ENCODE data around the gene CLIP1.

Gene CLIP1

DNA sequence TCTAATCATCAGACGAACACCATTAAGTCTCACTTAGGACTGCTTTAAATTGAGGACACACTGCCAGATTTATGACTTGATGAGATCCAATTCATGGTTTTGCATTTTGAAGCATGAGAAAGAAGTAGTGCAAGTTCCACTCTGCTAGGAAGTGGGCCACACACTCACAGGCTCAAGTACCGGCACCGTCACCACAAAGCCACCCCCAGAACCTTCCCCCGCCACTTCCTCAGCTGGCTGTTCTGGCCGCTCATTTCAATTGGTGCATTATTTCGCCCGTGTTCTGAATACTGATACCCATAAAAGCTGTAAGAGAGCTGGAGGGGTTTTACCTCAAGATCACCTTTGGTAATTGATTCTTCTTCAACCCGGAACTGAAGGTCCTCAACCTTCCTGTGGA is 70.1 kb downstream of the CLIP1 start:
- Histone ChIP-seq H3K27ac (ENCODE audit: low read length) (no peak overlapping the region), H2AFZ (ENCODE audit: low read depth, low read length) (no peak overlapping the region), H3K4me3 (ENCODE audit: low read depth in 1 of 2, low read length in 2 of 2) (no peak overlapping the region), H3K9ac (ENCODE audit: low read depth, low read length) (no peak overlapping the region), H3K27me3 (ENCODE audit: insufficient read depth, low read length, poor library complexity) (no peaks in the 10 kb centered on the region), H3K4me1 (ENCODE audit: insufficient read depth, low read length) (no peaks in the 10 kb centered on the region), H3K36me3 (ENCODE audit: insufficient read depth, low read length) (peaks cover 48% of the 10 kb centered on the region), H3K79me2 (ENCODE audit: insufficient read depth, low read length) (no peaks in the 10 kb centered on the region), H3K4me2 (ENCODE audit: insufficient read depth, low read length) (no peak overlapping the region), H3K9me3 (ENCODE audit: insufficient read depth, low read length, severe bottlenecking) (no peaks in the 10 kb centered on the region), H4K20me1 (ENCODE audit: insufficient read depth, low read length) (no peaks in the 10 kb centered on the region)
- DNase-seq (no peak), ATAC-seq (ENCODE audit: insufficient read depth, low read depth) (no peak)
- TF ChIP-seq CTCF (IDR thresholded peaks at IDR 0.05; ENCODE audit: borderline replicate concordance, extremely low read depth, low read length, poor library complexity, severe bottlenecking) (no peak), EZH2 (IDR thresholded peaks at IDR 0.05; ENCODE audit: borderline replicate concordance, low read depth, low read length, severe bottlenecking) (no peak)

DNA sequence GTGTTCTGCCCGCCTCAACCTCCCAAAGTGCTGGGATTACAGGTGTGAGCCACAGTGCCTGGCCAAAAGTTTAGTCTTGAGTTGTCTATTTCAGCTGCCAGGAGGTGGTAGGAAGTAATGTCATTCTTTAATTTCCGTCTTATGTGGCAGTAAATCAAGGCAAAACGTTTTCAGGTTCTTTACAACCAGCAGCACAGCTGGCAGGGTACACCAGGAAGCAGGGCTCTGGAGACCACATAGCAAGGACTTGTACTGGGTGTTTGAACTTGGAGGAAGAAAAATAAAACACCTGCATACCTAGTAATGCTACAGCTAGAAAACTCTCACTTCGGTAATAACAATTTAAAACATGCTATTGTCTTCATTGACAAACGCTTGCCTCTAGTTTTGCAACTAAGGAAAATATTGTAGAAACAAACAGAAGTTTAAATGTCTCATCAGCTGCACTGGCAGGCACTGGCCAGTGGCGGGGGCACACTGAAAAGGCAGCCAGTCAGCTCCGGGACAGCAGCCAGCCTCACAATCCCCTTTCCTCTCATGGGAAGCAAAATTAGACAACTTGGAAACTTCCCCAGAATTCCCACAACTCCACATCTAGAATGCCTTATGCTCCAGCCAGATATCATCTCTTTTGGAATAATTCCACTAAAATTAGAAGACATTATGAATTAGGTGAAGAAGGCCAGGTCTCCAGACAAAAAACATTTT is 72.2 kb downstream of the CLIP1 start:
- H3K4me2 ChIP-seq (ENCODE audit: insufficient read depth, low read length): no peak overlapping the region
- H3K9ac ChIP-seq (ENCODE audit: low read depth, low read length): no peak overlapping the region
- H3K4me3 ChIP-seq (ENCODE audit: low read depth in 1 of 2, low read length in 2 of 2): no peak overlapping the region
- H3K27ac ChIP-seq (ENCODE audit: low read length): no peak overlapping the region
- no peaks in the 10 kb centered on the region for H4K20me1 ChIP-seq (ENCODE audit: insufficient read depth, low read length)
- H3K4me1 ChIP-seq (ENCODE audit: insufficient read depth, low read length): no peaks in the 10 kb centered on the region
- DNase-seq: no peak
- TF ChIP-seq EZH2 (IDR thresholded peaks at IDR 0.05; ENCODE audit: borderline replicate concordance, low read depth, low read length, severe bottlenecking): no peak
- TF ChIP-seq CTCF (IDR thresholded peaks at IDR 0.05; ENCODE audit: borderline replicate concordance, extremely low read depth, low read length, poor library complexity, severe bottlenecking): no peak
- no peak for ATAC-seq (ENCODE audit: insufficient read depth, low read depth)
- H3K36me3 ChIP-seq (ENCODE audit: insufficient read depth, low read length): peaks cover 43% of the 10 kb centered on the region
- H3K27me3 ChIP-seq (ENCODE audit: insufficient read depth, low read length, poor library complexity): no peaks in the 10 kb centered on the region
- H3K9me3 ChIP-seq (ENCODE audit: insufficient read depth, low read length, severe bottlenecking): no peaks in the 10 kb centered on the region
- no peak overlapping the region for H2AFZ ChIP-seq (ENCODE audit: low read depth, low read length)
- H3K79me2 ChIP-seq (ENCODE audit: insufficient read depth, low read length): no peaks in the 10 kb centered on the region

GRCh38 chr12:122349078-122349477 is 73.4 kb downstream of the CLIP1 start:
- H4K20me1 ChIP-seq (ENCODE audit: insufficient read depth, low read length): no peaks in the 10 kb centered on the region
- H3K4me2 ChIP-seq (ENCODE audit: insufficient read depth, low read length): no peak overlapping the region
- no peak for TF ChIP-seq CTCF (IDR thresholded peaks at IDR 0.05; ENCODE audit: borderline replicate concordance, extremely low read depth, low read length, poor library complexity, severe bottlenecking)
- TF ChIP-seq EZH2 (IDR thresholded peaks at IDR 0.05; ENCODE audit: borderline replicate concordance, low read depth, low read length, severe bottlenecking): no peak
- H3K36me3 ChIP-seq (ENCODE audit: insufficient read depth, low read length): peaks cover 31% of the 10 kb centered on the region
- no peak for ATAC-seq (ENCODE audit: insufficient read depth, low read depth)
- no peaks in the 10 kb centered on the region for H3K4me1 ChIP-seq (ENCODE audit: insufficient read depth, low read length)
- no peak overlapping the region for H3K27ac ChIP-seq (ENCODE audit: low read length)
- H3K79me2 ChIP-seq (ENCODE audit: insufficient read depth, low read length): no peaks in the 10 kb centered on the region
- no peak overlapping the region for H3K4me3 ChIP-seq (ENCODE audit: low read depth in 1 of 2, low read length in 2 of 2)
- no peak overlapping the region for H3K9ac ChIP-seq (ENCODE audit: low read depth, low read length)
- H3K9me3 ChIP-seq (ENCODE audit: insufficient read depth, low read length, severe bottlenecking): no peaks in the 10 kb centered on the region
- no peak for DNase-seq
- H2AFZ ChIP-seq (ENCODE audit: low read depth, low read length): no peak overlapping the region
- no peaks in the 10 kb centered on the region for H3K27me3 ChIP-seq (ENCODE audit: insufficient read depth, low read length, poor library complexity)
